Islet precursor cell (in vitro differentiated cells): Measurements from ENCODE around the gene TMEM270.
"Not testable (repeated sequence)": the region's sequence is repeated elsewhere in the genome, so short reads cannot be mapped to it uniquely, and the experiment has no call there.

Experiments
- DNase-seq: peaks from one replicate; pipeline ENCODE4 v3.0.0-alpha.2; 2018

Gene TMEM270

DNA sequence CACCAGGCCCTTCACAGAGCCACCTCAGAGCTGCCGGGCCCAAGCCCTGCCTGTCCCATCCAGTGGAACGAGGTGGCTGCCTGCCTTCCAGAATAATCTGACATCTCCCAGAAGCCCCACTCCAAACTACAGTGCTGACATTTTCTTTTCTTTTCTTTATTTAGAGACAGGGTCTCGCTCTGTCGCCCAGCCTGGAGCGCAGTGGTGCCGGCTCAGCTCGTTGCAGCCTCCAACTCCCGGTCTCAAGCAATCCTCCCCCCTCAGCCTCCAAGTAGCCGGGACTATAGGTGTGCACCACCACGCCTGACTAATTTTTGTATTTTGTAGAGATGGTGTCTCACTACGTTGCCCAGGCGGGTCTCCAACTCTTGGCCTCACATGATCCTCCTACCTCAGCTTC is 346 bp downstream of the TMEM270 start:
- DNase-seq: no peak

DNA sequence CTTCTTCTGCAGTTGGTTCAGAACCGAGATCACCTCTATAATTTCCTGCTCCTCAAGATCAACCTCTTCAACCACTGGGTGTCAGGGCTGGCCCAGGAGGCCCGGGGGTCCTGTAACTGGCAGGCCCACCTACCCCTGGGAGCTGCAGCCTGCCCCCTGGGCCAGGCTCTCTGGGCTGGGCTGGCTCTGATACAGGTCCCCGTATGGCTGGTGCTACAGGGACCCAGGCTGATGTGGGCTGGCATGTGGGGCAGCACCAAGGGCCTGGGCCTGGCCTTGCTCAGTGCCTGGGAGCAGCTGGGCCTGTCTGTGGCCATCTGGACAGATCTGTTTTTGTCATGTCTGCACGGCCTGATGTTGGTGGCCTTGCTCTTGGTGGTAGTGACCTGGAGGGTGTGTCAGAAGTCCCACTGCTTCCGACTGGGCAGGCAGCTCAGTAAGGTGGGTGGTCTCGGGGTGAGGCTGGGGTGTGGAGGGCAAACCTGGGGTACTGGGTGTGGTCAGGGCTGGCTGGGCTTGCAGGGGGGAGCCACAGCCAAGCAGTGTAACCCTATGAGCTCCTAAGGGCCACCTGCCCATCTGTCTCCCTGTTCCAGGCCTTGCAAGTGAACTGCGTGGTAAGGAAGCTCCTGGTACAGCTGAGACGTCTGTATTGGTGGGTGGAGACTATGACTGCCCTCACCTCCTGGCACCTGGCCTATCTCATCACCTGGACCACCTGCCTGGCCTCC is 4.2 kb downstream of the TMEM270 start:
- no peak for DNase-seq

DNA sequence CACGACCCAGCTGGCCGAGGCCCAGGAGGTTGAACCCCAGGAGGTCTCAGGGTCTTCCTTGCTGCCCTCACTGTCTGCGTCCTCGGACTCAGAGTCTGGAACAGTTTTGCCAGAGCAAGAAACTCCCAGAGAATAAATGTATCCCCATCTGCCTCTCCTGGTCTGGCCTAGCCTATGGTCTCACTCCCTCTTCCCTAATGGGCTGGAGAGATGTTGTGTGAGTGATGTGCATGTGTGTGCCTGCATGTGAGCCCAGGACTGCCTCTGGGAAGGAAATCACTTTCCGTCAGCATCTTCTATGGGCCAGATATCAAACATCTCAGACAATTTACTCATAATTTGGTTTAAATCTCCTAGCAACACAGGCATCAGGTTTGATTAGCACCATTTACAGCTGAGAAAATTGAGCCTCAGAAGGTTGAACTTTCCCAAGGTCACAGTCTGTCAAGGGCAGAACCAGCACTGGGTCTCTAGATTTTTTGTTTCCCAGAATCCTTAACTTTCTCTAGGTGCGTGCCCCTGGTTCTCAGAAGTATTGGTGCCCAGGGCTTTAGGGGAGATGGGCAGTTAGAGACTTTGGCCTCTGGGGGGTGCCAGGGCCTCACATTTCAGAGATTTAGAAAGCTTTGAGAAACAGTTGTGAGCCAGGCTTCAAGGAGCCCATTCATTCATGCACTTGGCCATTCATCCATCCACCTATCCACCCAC is 4.9 kb downstream of the TMEM270 start:
- no peak for DNase-seq

DNA sequence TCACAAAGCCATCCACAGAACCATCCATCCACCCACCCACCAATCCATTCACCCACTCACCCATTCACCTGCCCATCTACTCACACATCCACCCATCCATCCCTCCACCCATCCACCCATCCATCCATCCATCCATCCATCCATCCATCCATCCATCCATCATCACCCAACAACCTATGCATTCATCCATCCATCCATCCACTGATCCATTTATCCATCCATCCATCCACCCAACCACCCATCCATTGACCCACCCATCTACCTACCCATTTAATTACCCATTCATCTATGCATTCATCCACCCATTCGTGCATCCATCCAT is 5.4 kb downstream of the TMEM270 start:
- no peak for DNase-seq

DNA sequence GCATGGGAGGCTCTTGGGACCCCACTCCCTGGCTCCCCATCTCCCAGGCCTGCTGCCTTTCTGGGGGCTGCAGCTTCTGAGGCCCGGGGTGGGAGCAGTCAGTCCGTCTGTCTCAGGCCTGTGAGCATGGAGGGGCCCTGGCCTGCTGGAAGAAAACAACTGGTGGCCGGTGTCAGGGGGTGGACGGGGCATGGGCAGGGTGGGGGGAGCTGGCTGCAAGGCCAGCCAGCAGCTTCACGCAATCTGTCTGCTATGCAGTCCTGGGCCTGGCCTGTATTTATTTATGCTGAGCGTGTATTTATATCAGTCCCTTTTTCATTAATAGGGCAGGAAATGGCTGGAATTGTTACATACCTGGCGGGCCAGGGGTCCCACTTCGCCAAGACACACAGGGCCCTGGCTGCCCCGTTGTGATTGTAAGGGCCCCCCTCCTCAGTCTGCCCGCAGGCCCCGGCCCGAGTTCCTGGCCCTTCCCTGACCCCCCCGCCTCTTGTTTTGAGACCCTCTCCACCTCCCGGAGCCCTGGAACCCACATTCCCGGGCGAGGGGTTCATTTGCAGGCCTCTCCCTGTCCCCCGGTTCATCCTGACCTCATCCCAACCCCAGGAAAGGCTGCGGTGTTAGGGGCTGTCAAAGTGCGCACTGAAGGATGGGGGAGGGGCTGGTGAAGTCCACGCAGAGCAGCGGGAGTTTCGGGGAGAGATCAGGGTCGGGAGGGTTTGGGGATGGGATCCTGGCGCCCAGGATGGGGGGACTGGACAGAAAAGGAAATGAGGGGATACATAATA is 8.2 kb downstream of the TMEM270 start:
- DNase-seq: no peak

DNA sequence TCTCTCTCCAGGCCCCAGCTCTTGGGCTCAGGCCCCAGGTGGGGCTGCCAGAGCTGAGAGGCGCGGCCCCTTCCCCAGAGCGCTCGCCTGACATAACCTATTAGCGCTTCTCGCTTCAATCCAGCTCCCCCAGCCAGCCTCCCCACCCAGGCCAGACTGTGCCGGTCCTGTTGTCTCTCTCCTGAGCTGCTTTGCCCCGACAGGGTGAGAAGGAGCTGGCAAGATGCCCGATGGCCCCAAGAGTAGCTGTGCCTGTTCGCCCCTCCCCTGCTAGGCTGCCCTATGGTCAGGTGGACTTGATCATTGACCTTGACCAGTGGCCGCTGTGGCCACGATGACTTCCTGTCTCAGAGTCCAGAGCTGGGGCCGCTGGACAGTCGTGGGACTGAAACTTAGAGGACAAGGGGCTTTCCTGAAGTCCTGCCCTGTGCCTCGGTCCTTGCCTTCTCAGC is 9.1 kb downstream of the TMEM270 start:
- DNase-seq: peak; percentile 56

DNA sequence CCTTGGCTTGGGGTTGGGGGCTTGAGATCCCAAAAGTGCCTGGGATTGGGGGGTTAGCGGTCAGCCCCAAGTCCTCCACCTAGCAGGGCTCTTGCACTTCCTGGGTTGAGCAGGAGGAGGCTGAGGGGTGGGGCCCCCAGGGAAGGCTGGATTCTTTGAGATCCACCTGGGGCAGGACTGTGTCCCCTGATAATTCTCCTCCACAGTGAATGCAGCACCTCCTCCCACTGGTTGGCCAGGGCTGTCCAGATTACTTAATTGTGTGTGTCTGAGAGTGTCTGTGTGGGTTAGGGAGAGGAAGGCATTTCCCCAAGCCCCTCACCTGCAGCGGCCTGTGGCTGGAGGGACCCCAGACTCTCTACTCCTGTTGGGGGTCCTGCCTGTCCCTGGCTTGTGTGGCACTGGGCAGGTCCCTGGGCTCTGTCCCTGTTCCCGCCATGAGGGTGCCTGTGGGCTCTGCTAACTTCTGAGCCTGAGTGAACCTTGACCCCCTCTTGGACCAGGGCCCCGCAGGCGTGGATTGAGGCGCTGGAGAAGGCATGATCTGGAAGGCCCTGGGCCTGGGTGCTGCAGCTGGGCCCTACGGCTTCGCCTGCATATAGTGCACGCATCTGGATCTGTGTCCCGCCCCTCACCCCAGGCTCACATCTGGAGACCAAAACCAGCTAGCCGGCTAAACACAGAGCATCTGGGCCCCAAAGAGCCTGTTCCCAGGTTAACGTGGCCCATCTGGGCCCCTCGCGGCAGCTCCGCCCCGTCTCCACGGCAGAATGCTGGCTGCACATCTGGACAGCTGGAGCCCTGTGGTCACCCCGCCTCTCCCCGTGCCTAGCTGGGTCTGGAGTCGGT is 10.4 kb downstream of the TMEM270 start:
- peak; percentile 46 for DNase-seq

DNA sequence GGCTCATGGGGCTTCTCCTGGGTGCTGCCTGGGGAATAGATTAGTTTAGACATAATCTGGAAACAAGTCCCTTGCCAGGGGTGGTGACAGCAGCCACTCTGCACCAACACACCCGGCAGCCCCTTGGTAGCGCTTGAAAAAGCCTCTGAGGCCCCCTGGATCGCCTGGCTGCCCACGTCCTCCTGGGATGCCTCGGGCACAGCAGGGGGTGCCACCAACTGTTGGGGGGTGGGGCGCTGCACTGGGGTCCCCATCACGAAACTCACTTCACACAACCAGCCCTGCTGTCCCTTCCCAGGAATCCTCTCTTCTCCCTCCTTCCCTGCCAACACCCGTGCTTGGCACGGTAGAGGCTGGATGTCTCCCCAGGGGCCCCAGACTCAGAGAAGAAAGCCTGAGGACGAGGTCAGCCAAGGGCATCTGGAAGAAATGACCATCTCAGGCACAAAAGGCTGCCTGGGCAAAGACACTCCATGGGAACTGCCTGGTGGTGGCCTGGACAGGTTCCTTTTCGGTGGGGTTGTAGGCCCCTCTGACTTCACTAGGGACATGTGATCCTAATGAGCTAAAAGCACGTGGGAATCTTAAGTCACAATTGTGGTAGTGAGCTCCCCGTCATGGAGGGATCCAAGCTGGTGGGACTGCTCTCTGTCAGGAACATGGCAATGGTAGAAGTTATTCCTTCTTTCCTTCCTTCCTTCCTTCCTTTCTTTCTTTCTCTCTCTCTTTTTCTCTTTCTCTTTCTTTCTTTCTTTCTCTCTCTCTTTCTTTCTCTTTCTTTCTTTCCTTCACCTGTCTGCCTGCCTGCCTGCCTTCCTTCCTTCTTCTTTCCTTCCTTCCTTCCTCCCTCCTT is 11.3 kb downstream of the TMEM270 start:
- DNase-seq: no peak

DNA sequence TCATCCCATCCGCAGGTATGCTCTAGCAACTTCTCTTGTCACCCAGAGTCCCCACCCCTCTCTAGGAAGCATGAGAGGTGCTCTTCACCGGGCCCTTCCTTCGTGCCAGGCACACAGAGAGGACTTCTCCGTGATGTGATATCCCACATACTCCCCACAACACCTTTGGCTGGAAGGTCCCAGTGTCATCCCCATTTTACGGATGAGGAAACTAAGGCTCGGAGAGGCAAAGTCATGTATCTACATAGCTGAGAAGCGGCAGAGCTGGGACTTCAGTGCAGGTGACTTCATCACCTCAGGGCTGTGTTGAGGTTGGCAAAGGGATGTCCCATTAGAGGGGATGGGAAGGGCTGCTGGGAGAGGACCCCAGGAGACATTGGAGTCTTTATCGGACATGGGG is 15.4 kb downstream of the TMEM270 start:
- DNase-seq: no peak

DNA sequence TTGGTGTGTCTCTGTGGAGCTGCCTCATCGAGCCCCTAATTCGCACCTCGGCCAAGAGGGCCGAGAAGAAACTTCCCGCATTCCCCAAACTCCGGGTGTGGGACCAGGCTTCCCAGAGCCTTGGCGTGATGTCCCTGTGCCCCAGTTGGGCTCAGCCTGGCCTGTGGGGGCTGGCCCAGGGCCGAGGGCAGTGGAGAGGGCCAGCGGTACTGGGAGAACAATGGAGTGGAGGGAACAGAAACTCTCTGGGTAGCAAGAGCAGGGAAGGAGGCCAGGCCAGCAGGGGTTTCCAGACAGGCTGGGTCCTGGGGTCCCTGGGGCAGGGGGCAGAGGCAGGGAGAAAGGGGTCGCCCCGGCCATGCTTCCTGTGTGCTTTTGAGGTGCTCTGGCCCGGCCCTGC is 16.0 kb downstream of the TMEM270 start:
- DNase-seq: no peak

DNA sequence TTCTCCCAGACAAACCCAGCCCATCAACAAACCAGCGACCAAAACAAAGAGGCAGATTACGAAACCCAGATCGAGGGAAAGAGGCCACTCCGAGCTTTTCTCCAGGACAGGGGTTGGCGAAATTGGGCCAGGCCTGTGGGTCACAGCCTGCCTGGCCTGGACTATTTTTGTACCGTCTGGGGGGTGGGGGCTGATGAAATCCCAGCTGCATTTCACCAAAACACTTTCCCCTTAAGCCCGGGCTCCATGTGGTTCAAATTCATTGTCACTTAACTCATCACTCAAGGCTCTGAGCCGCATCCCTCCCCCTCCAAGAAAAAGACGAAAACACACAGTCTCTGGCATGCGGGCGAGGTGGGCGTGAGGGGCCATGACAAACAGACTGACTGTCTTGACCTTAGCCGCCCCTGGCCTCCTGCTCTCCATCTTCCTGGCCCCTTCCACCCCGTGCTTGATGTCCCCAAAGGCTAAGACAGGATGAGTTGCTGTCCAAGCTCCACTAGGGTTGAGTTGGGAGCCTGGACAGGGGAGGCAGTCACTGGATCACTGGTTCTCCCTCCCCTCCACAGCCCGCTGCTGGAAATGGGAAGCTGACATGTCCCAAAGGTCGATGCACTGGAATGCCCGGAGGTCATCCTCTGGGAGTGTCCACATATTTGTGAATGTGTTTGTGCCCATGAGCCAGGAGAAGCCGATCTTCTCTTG is 19.2 kb downstream of the TMEM270 start:
- peak; percentile 60 for DNase-seq

DNA sequence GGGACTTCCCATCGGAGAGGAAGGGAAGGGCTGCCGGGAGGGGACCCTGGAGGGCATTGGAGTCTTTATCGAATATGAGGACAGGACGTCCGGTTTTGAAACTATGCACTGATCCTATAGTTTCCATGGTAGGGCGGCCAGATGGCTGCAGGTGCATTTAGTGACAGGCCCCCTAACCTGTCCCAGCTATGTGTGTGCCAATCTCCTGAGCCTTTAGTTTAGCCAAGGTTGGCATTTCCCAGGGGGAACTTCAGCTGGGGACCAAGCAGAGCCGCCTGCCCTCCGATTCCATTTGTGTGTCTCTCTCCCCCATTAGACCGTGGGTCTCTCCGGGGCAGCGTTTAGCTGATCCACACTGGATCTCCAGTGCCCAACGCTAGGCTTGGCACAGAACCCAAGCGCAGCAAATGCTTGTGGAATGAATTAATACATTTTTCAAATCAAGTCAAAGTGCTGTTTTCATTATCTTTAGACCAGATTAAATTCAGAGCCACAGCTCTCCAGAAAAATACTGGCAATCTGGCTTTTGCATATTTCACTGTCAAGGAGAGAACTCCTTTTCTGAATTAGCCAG is 19.9 kb downstream of the TMEM270 start:
- DNase-seq: no peak

DNA sequence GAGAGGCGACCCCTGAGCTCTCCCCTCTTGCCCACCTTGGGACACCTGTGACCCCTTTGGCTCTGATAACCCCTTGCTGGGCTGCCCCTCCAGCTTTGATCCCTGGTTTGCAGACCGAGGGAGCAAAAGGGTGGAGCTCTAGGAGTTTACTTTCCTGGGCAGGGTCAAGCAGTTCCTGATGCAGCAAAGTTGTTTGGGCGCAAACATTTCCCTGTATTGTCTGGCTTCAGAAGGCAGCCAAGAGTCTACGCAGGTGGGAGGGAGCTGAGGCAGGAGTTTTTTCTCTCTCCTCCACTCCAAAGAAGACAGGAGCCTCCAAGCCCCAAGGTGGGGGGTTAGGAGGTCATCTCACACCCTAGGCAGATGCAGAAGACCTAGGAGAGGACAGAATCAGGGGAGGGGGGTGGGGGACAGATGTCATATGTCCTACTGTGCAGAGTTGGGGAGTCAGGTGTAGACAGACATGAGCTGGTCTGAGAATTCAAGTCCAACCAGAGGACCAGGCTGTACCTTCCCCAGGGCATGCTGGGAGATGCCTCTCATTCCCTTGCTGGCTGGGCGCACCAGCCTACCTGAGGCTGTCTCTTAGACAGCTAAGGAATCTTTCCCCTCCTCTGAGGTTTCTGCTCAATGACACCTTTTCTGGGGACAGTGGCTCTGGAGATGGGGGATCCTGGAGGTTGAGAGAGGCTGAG is 20.5 kb downstream of the TMEM270 start:
- DNase-seq: peak; percentile 50

DNA sequence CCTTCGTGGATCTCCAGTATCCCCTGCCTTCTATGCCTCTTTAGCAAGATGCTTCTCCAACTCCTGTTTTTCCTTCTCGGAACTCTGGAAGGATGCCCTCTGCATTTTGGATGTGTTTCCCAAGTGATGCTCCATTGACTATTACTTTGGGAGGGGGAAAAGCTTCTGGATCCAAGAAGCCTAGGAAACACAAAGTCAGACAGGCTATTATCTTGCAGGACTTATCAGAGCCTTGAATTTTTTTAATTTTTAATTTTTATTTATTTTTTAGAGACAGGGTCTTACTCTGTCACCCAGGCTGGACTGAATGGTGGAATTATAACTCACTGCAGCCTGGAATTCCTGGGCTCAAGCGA is 21.1 kb downstream of the TMEM270 start:
- no peak for DNase-seq

DNA sequence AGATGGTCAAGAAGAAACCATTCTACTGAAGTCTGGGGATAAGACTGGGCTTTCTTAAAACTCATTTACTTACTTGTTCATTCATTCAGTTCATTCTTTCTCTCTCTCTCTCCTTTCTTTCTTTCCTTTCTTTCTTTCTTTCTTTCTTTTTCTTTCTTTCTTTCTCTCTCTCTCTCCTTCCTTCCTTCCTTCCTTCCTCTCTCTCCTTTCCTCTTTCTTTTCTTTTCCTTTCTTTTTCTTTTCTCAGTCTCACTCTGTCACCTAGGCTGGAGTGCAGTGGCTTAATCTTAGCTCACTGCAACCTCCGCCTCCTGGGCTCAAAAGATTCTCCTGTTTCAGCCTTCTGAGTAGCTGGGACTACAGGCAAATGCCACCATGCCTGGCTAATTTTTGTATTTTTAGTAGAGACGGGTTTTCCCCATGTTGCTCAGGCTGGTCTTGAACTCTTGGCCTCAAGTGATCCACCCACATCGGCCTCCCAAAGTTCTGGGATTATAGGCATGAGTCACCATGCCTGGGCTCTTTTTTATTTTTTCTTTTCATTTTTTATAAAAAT is 24.0 kb downstream of the TMEM270 start:
- not testable (repeated sequence) for DNase-seq

DNA sequence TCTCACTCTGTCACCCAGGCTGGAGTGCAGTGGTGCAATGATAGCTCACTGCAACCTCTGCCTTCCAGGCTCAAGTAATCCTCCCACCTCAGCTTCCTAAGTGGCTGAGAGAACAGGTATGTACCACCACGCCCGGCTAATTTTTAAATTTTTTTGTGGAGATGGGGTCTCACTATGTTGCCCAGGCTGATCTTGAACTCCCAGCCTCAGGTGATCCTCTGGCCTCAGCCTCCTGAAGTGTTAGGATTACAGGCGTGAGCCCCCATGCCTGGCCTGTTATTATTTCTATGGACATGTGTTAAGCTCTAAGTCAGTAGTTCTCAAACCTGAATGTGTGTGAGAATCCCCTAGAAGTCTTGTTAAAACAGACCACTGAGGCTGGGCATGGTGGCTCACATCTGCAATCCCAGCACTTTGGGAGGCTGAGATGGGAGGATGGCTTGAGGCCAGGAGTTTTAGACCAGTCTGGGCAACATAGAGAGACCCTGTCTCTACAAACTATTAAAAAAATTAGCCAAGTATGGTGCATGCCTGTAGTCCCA is 24.5 kb downstream of the TMEM270 start:
- no peak for DNase-seq

DNA sequence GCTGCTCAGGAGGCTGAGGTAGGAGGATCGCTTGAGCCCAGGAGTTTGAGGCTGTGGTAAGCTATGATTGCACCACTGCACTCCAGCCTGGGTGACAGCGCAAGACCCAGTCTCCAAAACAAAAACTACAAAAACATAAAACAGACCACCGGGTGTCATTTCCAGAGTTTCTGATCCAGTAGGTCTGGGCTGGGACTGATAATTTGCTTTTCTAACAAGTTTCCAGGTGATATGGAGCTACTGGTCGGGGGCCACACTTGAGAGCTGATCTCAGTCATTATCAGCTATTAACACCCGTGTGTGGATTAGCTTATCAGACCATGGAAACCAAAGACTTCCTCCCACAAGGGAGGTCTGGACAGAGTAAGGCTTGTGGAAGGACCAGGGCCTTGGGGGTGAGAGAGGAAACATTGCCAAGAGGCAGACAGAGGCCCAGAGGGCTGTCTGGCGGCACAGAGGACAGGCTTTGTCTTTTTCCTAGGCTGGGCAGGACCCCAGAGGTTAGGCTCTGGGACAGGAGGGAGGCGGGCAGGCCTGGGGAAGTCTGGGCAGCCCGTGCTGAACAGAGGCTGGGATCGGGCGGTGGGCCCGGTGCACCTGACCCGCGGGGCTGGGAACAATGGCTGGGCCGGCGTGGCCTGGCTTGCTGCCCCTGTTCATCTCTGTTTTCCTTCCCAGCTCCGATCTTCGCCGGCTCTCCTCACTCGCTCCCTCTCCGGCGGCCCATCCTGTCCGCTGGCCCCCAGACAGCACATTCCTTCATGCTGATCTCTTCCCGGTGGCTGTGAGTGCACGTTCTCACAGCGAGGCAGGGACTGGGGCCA is 25.2 kb downstream of the TMEM270 start:
- DNase-seq: peak; percentile 90

DNA sequence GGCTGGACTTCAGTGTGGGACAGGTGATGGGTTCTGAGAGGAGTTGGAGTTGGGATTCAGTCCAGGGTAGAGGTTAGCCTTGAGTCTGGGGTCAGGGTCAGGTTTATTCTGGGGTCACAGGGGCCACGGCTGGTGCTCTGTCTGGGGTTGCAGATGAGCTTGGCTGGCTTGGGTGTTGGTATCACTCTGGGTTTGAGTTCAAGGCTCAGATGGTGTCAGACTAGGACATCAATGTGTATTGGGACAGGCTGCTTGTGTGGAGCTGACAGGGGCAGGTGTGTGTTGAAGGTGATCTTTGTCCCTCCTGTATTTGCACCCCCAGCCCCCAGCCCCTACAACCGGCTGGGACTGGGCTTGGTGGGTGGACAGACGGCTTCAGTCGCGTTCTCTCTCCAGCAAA is 26.8 kb downstream of the TMEM270 start:
- DNase-seq: no peak

DNA sequence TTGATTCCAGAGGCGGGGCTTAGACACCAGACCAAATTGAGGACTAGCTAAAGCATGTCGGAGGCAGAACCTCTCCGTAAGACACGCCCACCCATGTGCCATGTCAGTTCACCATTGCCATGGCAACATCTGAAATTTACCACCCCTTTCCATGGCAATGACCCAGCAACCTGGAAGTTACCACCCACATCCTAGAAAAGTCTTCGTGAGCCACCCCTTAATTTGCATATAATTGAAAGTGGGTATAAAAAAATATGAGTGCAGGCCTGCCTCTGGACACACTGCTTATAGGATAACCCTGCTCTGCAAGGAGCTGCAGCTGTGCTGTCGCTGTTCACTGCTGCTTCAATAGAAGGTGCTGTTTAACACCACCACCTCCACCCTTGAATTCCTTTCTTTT is 28.0 kb downstream of the TMEM270 start:
- DNase-seq: peak; percentile 54
